Measurements from ENCODE around the gene DHRS4. TPM values are rescaled to one million over a fixed set of nuclear protein-coding genes. Genes with fewer than 3 reads are reported as not detected.
"Not testable (repeated sequence)": the region's sequence is repeated elsewhere in the genome, so short reads cannot be mapped to it uniquely, and the experiment has no call there.

Gene DHRS4
- total RNA-seq, 2 experiments from 2014 or later: 6.6 to 6.7 TPM

- Histone ChIP-seq H3K27ac (ENCODE audit: low read depth in 1 of 2, low read length in 2 of 2) (no peak overlapping the region), H3K4me1 (ENCODE audit: insufficient read depth, low read length) (peaks cover 11% of the 10 kb centered on the region), H3K36me3 (ENCODE audit: insufficient read depth, low read length) (no peaks in the 10 kb centered on the region), H3K9me3 (ENCODE audit: control insufficient read depth in 1 of 2, insufficient read depth in 1 of 2, low read length in 2 of 2) (no peaks in the 10 kb centered on the region), H3K4me3 (ENCODE audit: low read length) (no peak overlapping the region), H3K27me3 (ENCODE audit: control insufficient read depth in 1 of 2, insufficient read depth in 2 of 2, low read length in 2 of 2) (no peaks in the 10 kb centered on the region)
- ChIA-PET CTCF (interaction anchor here (1.0 to 2.4 kb wide), 2 partner anchors 77 to 95 kb away, joined by 5 to 9 read pairs; no protein-coding TSS in a partner anchor), POLR2A (interaction anchor here (1.3 kb wide), 1 partner anchor 128 kb away, joined by 3 read pairs; the partner anchor contains the start of gene EMC9)
- Mint-ChIP-seq H3K27me3 (no peaks in the 10 kb centered on the region), H3K36me3 (ENCODE audit: low read depth) (no peaks in the 10 kb centered on the region), H3K27ac (no peak overlapping the region), H3K9me3 (no peaks in the 10 kb centered on the region), H3K4me3 (no peak overlapping the region), H3K4me1 (ENCODE audit: low read depth) (peaks cover 25% of the 10 kb centered on the region)
- peak; percentile 92 for TF ChIP-seq CTCF (IDR thresholded peaks at IDR 0.05)
- ATAC-seq (ENCODE audit: poor library complexity) (peak; percentile 98), DNase-seq (peak in 12 of 14 experiments; percentile 9 to 85 (median 32))
- intact Hi-C loops (cut with DNase I, micrococcal nuclease): loop anchor here (1.0 to 10.0 kb wide), 11 partner anchors 22 to 423 kb away; partner anchors contain the start of genes IRF9 (in 2 of the 2), DHRS1 (in 1 of the 2), DHRS4 (in 1 of the 2) and NOP9 (in 1 of the 2)
Observed at GRCh38 chr14:24013654-24014514, 60.3 kb downstream of the DHRS4 start.

- POLR2A ChIA-PET; H3K4me1 ChIP-seq (ENCODE audit: insufficient read depth, low read length); ATAC-seq (ENCODE audit: poor library complexity); H3K4me3 Mint-ChIP-seq; H3K27me3 Mint-ChIP-seq; H3K36me3 ChIP-seq (ENCODE audit: insufficient read depth, low read length); CTCF ChIA-PET; H3K27me3 ChIP-seq (ENCODE audit: control insufficient read depth in 1 of 2, insufficient read depth in 2 of 2, low read length in 2 of 2); H3K27ac ChIP-seq (ENCODE audit: low read depth in 1 of 2, low read length in 2 of 2); H3K4me1 Mint-ChIP-seq (ENCODE audit: low read depth); H3K36me3 Mint-ChIP-seq (ENCODE audit: low read depth); H3K4me3 ChIP-seq (ENCODE audit: low read length); H3K9me3 Mint-ChIP-seq; H3K9me3 ChIP-seq (ENCODE audit: control insufficient read depth in 1 of 2, insufficient read depth in 1 of 2, low read length in 2 of 2); DNase-seq; H3K27ac Mint-ChIP-seq: not testable (repeated sequence)
- intact Hi-C loops (cut with DNase I, micrococcal nuclease): loop anchor here (2.0 to 10.0 kb wide), 2 partner anchors 61 to 421 kb away; partner anchors contain the start of gene DHRS4 (in 1 of the 2)
Observed at GRCh38 chr14:24015745-24016144, 62.2 kb downstream of the DHRS4 start.

Other genes with a start within 250 kb of the DHRS4 start
- gene DHRS4L2, start 35.2 kb downstream of the DHRS4 start, total RNA-seq: 1 to 10 TPM; 8.3 to 8.7 TPM
- gene CARMIL3, start 98.2 kb downstream of the DHRS4 start, total RNA-seq: under 1 TPM; 0.05 to 0.11 TPM
- not detected for gene CPNE6, start 117.8 kb downstream of the DHRS4 start, total RNA-seq
- 1 to 10 TPM; 5.2 to 7.4 TPM for gene PCK2, start 140.5 kb downstream of the DHRS4 start, total RNA-seq
- gene DCAF11, start 161.0 kb downstream of the DHRS4 start, total RNA-seq: 10 to 100 TPM; 74.8 to 75.3 TPM
- 1 to 10 TPM; 1.6 to 1.9 TPM for gene NRL, start 161.2 kb downstream of the DHRS4 start, total RNA-seq
- gene FITM1, start 176.9 kb downstream of the DHRS4 start, total RNA-seq: 1 to 10 TPM; 1.5 to 1.7 TPM
- gene PSME1, start 182.4 kb downstream of the DHRS4 start, total RNA-seq: 100 to 1,000 TPM; 166 to 171 TPM
- gene EMC9, start 187.8 kb downstream of the DHRS4 start, total RNA-seq: 10 to 100 TPM; 11.8 to 13.1 TPM
- gene PSME2, start 192.8 kb downstream of the DHRS4 start, total RNA-seq: 10 to 100 TPM; 81.7 to 83.2 TPM
- 10 to 100 TPM; 46.0 to 57.8 TPM for gene RNF31, start 193.7 kb downstream of the DHRS4 start, total RNA-seq
- gene IRF9, start 207.5 kb downstream of the DHRS4 start, total RNA-seq: 100 to 1,000 TPM; 248 to 262 TPM
- 100 to 1,000 TPM; 105 to 107 TPM for gene REC8, start 218.3 kb downstream of the DHRS4 start, total RNA-seq
- 10 to 100 TPM; 36.6 to 37.9 TPM for gene IPO4, start 235.0 kb downstream of the DHRS4 start, total RNA-seq
- gene TM9SF1, start 241.7 kb downstream of the DHRS4 start, total RNA-seq: 10 to 100 TPM; 12.9 to 13.0 TPM

Measured in CD4-positive, alpha-beta T cell (primary cell).